GM18511 (cell line): ENCODE results near the gene SERPINB1.
"Not testable (repeated sequence)": the region's sequence is repeated elsewhere in the genome, so short reads cannot be mapped to it uniquely, and the experiment has no call there.

Experiments used
- ATAC-seq: cut with Tn5 transposase; IDR thresholded peaks from one replicate; pipeline ENCODE4 v1.9.1; 2021; ENCODE audit warnings: mild to moderate bottlenecking, moderate library complexity; ENCODE audit not compliant: unreplicated experiment

The SERPINB1 gene

DNA sequence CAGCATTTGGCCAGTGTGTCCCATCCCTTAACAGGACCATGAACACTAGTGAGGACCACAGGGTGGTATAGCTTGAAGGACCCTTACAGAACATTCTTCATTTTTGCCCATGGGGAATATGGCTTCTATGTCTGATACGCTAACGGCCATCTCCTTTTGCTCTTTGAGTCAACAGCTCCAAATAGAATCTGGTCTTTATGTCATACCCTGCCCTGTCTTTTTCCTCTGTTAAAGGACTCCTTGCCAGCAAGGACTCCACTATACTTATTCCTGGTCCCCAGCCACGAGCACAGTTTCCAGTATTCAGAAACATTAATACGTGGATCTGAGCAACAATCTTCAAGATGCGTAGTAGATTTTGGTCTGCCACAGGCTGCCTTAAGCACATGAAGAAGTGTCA, 22.5 kb downstream of the SERPINB1 start:
- no peak for ATAC-seq

DNA sequence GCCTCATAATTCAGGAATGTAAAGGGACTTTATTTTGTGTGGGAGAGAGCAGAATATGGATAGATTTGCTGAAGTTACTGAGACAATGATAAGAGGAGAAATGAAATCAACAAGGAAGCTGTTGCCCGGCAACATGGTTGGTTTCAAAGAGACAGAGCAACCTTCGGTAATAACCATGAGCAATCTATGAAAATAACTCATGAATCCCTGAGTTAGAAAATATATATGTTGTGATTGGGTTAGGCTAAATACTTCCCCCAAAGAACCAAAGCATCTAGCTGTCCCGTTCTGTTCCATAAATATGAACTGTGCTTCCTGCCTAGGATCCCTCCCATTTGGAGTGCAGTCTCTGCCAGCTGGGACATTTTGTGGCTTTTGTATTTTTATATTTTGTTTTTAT, 23.1 kb downstream of the SERPINB1 start:
- ATAC-seq = no peak

DNA sequence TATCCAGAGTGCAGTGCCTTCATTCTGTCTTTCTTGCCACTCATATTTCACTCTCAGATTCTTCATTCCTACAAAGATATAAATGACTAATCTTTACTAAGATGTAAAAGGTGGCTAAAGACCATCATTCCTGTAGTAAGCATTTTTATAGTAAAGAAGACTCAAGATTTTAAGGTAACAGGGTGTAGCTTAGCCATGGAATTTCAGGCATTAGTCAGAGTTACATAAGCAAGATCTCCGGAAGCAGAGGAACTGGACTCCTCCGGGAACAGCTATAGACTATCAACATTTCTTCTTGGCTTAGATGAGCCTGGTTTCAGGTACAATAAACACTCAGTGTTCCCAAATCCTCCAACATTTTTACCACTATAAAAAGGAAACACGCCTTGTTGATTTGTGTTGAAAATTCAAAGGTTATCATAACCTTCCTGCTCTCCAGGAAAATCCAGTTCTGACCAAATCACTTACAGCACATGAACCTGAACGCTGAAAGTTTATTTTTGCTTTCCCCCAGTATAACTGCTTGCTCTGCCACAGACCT, 23.7 kb downstream of the SERPINB1 start:
- ATAC-seq = no peak

DNA sequence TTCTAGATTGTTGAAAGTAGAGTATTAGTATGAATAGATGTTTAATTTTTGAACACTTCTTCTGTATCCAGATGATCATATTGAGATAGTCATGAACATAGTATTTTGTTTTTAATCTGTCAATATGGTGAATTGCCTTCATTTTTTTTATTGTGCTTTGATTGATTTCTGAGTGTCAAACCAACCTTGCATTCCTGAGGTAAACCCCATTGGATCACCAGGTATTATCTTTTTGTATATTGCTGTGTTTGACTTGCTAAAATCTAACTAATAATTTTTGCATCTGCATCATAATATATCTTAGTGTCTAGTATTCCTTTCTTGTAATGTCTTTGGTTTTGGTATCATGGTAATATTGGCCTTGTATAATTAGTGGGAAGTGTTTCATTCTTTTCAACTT, 25.5 kb downstream of the SERPINB1 start:
- no peak for ATAC-seq

DNA sequence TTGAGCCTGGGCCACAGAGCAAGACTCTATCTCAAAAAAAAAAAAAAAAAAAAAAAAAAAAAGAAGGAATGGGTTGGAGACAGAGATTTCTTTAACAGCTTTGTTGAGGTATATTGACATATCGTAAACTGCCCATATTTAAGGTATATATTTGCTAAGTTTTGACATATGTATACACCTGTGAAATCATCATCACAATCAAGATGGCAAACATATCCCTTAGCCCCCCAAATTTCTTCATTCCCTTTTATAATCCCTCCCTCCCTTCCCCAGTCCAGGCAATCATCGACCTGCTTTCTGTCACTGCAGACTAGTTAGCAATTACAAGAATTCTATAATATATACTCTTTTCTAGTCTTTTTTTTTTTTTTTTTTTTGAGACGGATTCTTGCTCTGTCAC, 29.0 kb downstream of the SERPINB1 start:
- no peak for ATAC-seq

DNA sequence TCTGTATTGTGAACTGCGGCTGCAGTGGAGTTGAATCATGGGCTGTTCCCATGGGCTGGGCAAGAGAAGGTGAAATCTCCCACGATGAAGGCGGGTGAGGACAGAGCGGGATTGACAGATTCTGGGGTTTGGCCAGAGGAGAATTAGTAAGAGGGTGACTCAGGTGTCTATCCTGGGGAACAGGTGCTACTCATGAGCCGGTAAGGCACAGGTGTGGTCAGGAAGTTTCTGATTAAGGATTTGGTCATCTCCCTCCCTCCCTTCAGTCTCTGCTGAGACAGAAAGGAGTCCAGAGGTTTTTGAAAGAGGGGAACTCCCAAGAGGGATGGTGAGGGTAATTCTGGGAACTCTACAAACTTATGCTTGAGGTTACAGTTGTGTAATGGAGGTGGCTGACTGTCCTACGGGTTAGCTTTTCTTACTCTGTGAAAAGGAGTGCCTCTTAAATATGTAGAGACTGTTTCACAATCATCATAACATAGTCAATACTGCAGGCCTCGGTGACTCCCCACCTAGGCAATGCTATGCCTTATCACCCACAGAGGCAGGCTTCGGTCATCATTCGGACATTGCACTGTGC, 31.5 kb downstream of the SERPINB1 start:
- ATAC-seq = no peak

DNA sequence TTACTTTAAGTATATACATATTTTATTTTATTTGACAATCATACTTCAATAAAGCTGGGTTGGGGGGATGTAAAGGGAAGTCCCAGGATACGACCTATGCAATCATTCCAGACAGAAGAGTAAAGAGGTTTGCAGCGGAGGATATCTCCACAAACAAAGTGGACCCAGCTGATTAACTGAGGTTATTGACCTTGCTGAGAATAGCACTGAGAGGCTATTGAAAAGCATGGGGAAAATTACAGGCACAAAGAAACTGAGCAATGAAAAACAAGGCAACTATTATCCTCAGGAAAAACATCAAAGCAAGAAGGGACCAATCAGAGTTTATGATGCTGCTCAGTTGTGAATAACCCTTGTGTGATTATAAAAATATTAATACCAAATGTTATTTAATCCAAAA, 32.6 kb downstream of the SERPINB1 start:
- no peak for ATAC-seq

DNA sequence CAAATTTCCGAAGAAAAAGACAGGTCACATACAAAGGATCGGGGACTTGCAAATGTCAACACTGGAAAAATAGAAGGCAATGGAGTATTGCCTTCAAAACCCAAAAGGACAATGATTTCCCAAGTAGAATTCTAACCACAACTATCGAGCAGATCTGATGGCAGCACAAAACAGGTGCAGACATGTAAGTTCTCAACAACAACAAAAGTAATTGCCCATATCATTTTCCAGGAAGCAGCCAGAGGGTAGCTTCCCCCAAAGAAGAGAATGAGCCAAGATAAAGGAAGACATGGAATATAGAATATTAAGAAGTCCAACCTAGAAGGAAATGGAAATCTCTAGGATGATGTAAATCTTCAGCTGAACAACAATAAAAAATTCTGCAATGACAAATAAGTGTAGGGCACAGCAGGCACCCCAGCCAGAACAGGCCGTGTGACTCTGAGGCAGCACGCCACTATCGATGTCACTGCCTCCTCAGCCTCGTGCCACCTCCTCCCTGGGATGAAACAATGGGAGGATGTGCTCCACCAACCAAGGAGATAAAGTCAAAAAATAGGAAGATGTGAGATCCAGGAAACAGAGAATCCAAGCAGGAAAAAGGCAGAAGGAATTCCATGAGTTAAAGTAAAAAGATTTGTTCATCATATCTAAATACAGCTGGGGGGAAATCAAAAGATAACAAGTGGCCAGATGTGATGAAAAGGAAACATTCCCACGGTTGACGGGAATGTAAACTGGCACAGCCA, 34.1 kb downstream of the SERPINB1 start:
- no peak for ATAC-seq

DNA sequence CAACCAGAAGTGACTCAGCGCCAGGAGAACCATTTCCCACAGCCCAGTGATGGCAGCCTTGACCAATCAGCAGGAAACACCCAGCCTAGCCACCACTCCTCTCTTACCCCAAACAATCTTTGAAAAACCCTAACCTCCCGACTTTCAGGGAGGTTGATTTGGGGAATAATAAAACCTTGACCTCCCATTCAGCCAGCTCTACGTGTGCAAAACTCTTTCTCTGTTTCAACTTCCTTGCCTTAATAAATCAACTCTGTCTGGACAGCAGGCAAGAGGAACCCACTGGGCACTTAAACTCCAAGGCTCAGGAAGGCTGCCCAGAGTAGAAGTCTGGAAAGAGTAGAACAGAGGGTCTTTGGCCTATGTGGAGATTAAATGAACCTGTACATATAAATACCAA, 35.0 kb downstream of the SERPINB1 start:
- no peak for ATAC-seq

DNA sequence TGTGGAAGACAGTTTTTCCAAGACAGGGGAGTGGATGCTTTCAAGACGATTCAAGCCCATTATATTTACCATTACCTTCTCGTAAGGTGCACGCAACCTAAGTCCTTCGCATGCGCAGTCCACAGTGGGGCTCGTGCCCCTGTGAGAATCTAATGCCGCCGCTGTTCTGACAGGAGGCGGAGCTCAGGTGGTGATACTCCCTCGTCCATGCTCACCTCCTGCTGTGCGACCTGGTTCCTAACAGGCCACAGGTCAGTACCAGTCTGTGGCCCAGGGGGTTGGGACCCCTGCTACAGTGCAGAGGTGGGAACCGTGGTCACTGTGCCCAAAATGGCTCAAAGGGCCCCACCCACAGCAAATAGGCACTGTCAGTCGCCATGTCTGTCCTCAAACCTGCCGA, 36.6 kb downstream of the SERPINB1 start:
- no peak for ATAC-seq

DNA sequence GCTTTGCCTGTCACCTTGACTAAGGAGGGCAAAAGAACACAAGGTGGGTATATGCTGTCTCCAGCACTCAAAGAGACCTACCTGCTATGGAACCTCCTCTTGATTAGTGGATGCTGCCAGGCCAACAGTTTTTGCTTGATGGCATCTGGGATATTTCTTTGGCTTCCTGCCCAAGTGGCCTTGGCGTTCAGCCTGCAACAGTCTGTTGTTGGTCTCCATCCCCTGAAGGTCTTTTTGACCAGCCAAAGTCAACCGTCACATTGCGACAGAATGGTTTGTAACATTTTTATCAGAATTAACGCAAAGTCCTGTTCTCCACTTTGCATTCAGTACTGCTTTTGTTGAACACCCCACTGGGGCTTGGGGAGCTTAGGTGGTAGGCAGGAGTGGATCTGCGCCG, 37.1 kb downstream of the SERPINB1 start:
- no peak for ATAC-seq

DNA sequence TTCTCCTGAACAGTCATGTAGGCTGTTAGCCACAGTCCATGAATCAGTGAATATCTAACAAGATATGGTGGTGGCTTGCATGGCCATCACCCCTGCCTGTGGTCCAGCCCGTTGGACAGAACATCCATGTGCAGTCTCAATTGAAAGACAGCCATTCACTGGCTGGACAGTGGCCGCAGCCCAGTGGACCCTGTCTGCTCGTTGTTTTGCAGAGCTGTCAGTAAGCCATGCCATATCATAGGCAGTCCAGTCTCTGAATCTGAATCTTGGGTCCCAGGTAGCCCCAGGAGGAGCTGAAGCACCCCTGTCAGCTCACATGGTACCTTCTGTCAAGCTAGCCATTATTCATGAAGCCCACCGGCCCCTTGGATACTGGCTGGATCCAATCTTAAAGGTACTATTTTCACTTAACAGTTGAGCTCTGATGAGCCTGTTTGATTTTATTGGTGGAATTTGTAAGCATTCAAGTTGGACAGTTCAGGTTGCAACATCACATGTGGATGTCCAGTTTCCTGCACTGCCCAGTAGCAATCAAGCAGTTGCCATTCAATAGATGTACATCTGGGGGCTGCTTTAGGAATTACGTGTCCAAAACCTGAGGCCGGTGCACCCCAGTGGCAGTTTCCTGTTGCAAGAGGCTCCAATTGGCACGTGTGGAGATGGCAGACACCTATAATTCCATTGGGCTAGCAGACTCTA, 37.8 kb downstream of the SERPINB1 start:
- no peak for ATAC-seq

DNA sequence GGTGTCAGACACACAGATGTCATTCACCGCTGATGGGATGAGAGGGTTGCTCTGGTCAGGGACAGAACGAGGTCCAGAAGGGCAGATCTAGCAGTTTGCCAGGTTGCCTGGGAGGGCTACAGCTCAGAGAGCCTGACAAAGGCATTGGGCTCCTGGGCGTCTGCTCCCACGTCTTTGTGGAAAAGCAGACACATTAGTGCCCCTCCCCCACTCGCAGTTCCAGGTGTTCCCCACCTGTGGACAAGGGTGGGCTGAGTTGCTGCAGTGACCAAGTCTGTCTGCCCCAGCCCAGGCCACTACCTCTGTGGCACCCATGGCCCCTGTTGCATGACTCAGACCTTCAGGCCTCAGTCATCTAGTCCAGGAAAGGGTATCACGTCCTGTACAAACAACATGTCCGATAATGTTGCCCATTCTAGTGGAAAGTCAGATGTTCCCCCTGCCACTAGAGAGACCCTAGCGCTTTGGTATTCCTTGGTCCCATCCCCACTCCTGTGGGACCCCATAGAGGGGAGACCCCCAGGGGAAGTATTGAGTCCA, 39.1 kb downstream of the SERPINB1 start:
- no peak for ATAC-seq

DNA sequence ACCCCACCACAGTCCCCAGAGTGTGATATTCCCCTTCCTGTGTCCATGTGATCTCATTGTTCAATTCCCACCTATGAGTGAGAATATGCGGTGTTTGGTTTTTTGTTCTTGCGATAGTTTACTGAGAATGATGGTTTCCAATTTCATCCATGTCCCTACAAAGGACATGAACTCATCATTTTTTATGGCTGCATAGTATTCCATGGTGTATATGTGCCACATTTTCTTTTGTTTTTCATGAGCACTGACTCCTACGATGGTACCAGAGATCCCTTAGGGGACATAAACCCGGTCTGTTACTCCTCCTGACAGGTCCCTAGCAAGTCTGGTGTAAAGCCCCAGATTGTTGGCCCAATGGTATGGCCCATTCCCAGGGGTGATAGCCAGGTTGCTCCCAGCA, 40.0 kb downstream of the SERPINB1 start:
- not testable (repeated sequence) for ATAC-seq

DNA sequence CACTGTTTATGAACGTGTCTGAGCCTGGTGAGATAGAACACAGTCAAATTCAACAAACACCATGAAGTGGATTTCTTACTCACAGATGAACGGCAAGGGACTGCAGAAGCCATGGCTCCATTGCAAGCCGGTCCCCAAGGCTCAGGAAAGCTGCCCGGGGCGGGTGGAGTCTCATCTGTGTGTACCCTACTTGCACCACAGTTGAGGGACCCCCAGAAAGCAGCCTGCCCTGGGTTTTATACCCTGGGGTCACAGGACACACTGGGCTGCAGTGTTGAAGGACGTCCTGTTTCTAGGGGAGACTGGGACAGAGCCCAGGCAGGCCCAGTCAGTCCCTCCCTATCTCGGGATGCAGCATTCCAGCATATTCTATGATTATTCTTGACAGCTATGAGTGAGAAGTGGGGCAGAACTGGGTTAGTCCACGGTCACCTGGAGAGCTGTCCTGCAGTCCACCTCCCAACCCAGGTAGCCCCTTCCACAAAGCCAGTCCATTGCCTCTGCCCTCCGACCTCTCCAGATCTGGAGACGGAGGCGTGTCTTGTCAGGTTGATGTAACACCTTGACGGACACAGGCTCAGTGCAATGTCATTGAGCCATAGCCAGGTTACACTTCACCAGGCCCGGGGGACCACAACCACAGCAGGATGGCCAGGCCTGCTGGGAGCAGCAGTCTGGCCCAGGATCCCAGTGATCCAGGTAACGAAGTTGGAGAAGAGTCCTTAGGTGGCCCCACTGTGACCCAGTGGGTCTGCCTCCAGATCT, 40.9 kb downstream of the SERPINB1 start:
- ATAC-seq = no peak

DNA sequence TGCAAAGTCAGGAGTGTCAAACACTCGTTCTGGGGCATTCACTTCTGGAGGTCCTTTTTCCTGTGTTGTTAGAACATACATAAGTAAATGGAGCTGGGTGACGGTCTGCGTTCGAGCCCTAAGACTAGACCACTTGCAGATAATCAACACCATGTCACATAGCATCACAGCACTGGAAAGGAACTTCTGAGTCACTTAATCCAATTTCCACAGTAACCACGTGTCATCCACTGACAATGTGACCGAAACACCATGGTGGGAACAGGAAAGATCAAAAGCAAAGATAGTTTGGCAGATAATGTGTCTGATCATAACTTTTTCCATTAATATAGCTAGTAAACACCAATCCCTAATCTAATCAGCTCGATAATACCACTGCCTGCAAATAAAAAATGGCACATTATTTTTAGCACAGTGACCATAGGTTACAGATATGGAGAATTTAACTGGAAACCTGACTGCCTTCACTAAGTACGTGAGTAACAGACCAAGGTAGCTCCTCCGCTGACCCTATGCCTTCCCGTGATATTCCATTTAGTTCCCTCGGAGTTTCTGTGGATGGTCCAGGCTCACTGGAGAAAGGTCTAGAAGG, 41.6 kb downstream of the SERPINB1 start:
- no peak for ATAC-seq

DNA sequence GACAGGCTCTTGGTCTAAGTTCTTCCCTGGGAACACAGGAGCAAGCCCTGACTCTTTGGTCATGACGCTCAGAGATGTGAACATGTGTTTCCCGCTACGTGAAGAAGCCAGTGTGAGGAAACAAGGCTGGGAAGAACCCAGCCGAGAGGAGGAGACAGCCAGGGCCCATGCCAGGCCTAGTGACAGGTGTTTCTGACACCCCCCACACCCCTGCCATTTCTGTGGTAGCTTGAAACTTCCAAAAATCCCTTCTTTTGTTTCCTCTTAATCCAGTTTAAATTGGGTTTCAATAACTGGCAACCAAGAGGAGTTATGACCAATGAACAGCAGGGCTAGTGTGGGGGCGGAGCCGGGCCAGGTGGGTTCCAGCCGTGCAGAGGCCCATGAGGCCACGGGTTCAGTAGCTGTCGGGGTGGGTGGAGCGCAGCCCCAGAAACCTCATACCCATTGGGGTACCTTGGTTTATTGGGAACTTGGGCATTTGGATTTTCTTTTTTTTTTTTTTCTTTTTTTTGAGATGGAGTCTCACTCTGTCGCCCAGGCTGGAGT, 43.0 kb downstream of the SERPINB1 start:
- no peak for ATAC-seq

DNA sequence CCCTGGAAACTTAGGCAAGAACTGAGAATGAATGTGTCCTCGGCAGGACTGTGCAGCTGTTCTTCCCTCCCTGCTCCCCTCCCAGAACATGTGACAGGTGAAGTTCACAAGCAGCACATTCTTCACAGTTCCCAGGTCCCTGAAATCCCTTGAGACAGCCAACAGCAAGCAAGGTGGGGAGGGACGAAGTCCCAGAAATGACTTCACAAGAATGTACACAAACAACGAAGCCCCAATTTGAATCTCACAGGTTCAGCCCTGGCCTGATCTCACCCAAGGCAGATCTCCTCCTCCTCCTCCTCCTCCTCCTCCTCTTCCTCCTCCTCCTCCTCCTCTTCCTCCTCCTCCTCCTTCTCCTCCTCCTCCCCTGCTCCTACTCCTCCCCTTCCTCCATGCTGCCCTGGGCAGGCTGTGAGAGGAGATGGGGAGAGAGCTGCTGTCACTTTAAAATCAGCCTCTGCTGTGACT, 44.1 kb downstream of the SERPINB1 start:
- no peak for ATAC-seq

DNA sequence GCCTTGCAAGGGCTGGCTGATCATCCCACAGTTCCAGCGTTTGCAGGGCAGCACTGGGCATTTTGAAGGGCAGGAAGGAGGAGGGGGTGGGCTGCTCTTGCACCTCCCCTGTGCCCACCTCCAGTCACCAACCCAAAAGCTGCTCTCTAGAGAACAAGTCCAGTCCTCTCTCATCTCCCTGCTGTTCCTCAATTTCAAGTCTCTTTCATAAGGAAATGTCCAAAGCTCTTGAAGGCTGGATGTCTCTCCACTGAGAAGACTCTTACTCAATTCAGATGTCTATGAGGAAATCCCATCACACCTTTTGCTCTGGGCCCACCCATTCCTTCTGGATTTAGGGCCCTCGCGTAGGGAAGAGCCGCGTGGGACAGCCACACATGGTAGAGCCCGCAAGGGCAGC, 44.8 kb downstream of the SERPINB1 start:
- no peak for ATAC-seq

DNA sequence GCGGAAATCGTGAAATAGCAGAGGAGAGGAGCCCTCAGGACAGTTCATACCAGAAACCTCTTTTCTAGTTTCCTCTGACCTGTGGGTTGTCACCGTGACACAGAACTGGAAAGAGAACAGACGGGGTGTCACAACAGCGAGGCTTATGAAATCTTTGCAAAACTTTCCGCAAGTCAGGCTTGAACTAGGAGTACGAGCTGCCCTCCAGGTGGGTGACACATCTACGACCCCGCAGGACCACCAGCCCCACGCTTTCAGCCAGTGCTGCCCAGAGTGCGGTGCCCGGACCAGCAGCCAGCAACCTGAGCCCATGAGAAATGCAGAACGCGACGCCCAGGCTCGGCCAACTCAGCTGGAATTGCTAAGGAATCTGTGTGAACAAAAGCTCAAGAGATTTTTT, 45.7 kb downstream of the SERPINB1 start:
- no peak for ATAC-seq
